Stimulated activated CD8-positive, alpha-beta memory T cell treated with anti-CD3 and anti-CD28 coated beads, Interleukin-4, amount 100 ng/mL, for 48 hours (primary cell): ENCODE results near the gene MGARP.

Experiments used
- DNase-seq: peaks from one replicate; pipeline ENCODE4 v3.0.0-alpha.2; 2020

MGARP gene

GRCh38 chr4:139243448-139244365, 36.3 kb downstream of the MGARP start:
- no peak for DNase-seq

GRCh38 chr4:139242511-139243051, 37.4 kb downstream of the MGARP start:
- no peak for DNase-seq

DNA sequence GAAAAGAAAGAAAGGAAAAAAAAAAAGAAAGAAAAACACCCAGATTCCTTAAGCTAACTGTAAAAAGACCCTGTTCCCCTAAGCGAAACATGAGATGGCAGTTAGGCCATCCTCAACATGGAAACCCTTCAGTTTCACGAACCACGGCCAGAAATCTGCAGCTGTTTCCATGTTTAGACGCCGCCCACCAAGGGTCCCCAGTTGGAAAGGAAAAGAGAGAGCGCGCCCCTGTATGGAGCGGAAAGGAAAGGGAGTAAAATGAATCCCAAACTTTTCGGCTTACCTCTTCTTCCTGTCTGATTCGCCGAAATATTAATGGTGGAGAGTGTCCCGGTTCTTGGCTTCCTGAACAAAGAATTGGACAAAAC, 38.3 kb downstream of the MGARP start:
- no peak for DNase-seq

DNA sequence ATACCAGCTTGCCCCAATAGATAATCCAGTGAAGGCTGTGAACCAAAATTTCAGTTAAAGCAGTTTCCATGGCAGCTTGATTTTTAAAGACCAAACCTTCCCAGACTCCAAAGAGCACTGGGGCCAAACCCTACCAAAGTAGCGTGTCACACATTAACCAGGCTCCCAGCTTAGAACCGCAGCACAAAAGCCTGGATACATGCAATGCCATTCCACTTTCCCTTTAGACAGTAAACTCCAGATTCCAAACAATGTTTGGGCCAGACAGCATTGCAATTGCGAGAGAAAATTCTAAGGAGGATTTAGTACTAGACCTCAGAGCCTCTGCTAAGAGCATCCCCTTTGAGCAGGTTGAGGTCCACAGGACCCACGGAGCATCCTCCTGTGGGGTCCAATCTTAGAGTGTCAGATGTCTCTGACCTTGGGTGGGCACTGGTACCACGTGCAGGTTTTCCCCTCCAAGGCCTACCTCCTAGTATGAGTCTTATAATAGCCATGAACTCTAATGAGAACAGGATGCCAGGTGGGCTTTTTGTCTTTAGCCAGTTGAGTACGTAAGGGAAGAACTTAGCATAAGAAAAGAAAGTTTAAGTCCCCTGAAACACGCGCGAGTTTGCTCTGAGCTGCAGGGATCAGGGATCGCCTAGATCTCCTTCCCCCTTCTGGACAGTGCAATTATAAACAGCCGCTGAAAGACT, 38.8 kb downstream of the MGARP start:
- DNase-seq: no peak

DNA sequence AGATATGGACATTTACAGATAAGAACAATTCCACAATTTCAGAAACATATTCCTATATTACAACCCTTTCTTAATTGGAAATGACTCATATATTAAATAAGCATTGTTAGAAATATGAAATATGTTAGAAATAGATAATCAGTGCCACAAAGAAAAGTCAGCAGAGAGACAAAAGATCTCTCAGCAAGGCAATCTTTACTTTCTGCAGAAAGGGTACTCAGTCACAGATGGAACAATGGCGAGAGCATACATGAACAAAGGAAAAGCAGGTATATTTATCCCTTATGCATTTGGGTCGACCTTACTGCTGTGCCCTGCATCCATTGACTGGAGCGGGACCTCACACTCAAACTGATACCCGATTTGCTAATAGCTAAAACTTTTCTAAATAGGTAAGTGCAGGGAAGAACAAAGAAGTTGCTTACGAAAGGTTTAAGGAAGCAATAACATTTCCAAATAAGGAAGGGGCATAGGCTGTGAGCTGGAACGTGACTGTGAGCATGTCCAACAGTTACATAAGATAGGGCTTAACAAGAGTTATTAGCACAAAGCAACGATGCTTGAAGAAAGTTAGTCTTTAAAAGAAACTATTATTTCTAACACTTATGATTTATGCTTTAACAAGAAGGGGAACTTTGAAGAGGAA, 40.8 kb downstream of the MGARP start:
- DNase-seq: no peak

- no peak for DNase-seq
Measured at GRCh38 chr4:139234253-139234652, 45.8 kb downstream of the MGARP start.

- DNase-seq: no peak
Measured at GRCh38 chr4:139229534-139230039, 50.4 kb downstream of the MGARP start.

DNA sequence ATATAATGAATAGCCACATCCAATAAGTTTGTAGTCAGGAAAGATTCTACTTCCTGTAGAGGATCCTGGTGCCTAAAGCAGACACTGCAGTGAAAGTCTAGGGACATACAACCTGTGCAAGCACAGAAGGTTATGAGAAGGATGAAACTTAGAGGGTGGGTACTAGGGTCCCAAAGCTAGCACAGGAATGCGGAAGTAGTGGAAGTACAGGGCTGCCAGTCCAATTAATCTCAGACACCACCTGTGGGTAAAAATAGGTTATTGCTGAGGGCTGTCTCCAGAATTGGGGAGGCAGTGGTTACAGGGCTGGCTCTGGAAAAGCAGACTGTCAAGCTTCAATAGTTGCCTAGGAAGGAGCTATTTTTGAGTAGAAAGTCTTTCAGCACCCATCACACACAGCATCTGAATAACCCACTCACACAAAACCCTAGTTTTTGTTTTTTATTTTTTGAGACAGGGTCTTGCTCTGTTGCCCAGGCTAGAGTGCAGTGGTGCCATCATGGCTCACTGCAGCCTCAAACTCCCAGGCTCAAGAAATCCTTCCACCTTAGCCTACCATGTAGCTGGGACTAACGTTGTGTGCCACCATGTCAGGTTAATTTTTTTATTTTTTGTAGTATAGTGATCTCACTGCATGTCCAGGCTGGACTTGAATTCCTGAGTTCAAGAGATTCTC, 52.2 kb downstream of the MGARP start:
- DNase-seq: no peak

DNA sequence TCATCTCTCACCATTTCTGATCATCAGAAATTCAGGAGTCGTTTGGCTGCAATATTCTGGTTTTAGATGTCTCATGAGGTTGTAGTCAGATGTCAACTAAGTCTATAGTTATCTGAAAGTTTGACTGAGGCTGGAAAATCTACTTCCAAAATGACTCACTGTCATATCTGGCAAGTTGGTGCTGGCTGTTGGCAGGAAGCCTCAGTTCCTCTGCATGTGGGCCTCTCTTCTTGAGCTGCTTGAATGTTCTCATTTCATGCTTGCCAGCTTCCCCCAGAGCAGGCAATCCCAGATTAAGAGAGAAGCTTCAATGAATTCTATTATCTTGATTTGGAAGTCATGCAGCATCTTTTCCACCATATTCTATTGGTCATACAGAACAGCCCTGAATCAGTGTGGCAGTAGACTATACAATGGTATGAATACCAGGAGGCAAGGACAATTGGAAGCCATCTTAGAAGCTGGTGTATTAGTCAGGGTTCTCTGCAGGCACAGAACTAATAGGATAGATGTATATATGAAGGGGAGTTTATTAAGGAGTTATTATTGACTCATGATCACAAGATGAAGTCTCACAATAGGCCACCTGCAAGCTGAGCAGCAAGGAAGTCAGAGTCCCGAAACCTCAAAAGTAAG, 56.2 kb downstream of the MGARP start:
- DNase-seq: no peak

GRCh38 chr4:139222215-139222614, 57.8 kb downstream of the MGARP start:
- no peak for DNase-seq

- DNase-seq: no peak
Measured at GRCh38 chr4:139221687-139222086, 58.3 kb downstream of the MGARP start.

GRCh38 chr4:139219450-139220055, 60.5 kb downstream of the MGARP start:
- DNase-seq: no peak
